Measurements from ENCODE around the gene PKM. TPM values are rescaled to one million over a fixed set of nuclear protein-coding genes. Genes with fewer than 3 reads are reported as not detected.

Gene PKM
- total RNA-seq, 1 experiment from 2014 or later, result 1,809 TPM

DNA sequence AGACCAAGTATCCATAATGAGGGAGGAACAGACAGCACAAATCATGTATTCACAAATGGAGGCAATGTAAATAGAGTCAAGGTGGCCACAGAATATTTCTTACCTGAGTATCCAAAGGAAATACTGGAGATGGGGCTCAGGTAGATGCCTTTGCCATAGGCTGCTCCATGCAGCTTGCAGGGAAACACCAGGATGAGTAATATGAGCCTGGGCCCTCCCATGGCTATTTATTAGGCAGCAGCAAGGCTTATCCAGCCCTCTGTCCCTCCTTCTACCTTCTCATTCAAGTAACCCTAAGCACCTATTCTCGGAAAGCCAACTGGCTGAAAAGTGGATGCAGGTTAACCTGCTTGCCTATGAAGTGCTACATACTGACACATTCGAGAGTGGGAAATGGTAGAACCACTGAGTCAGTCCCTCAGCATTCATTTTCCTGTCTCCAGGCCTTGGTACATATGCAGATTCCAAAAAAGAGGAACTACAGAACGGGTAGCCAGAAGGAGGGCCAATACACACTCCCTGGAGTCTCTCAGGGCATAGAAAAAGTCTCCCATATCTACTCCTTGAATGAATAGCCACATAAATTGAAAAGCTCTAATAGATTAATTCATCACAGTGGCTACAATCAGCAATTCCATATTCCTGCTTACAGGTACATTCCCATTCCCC is 18.3 kb upstream of the PKM start:
- Histone ChIP-seq H3K4me1 (replicated peaks; ENCODE audit: insufficient read depth) (no peaks in the 10 kb centered on the region), H4K20me1 (ENCODE audit: insufficient read depth) (no peaks in the 10 kb centered on the region), H3K27me3 (ENCODE audit: insufficient read depth, low read depth) (no peaks in the 10 kb centered on the region), H2AFZ (no peak overlapping the region), H3K9me3 (ENCODE audit: insufficient read depth, low read depth) (no peaks in the 10 kb centered on the region), H3F3A (ENCODE audit: insufficient read depth, low read depth) (no peaks in the 10 kb centered on the region), H3K27ac (no peak overlapping the region), H3K4me3 (no peak overlapping the region), H3K9me2 (ENCODE audit: insufficient read depth) (no peaks in the 10 kb centered on the region), H3K79me2 (ENCODE audit: low read depth) (no peaks in the 10 kb centered on the region), H3K4me2 (no peak overlapping the region), H3K36me3 (ENCODE audit: low read depth) (peaks cover 11% of the 10 kb centered on the region)
- no peak for DNase-seq
- TF ChIP-seq, protein P1, sequence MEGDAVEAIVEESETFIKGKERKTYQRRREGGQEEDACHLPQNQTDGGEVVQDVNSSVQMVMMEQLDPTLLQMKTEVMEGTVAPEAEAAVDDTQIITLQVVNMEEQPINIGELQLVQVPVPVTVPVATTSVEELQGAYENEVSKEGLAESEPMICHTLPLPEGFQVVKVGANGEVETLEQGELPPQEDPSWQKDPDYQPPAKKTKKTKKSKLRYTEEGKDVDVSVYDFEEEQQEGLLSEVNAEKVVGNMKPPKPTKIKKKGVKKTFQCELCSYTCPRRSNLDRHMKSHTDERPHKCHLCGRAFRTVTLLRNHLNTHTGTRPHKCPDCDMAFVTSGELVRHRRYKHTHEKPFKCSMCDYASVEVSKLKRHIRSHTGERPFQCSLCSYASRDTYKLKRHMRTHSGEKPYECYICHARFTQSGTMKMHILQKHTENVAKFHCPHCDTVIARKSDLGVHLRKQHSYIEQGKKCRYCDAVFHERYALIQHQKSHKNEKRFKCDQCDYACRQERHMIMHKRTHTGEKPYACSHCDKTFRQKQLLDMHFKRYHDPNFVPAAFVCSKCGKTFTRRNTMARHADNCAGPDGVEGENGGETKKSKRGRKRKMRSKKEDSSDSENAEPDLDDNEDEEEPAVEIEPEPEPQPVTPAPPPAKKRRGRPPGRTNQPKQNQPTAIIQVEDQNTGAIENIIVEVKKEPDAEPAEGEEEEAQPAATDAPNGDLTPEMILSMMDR (conservative IDR thresholded peaks at IDR 0.05), result no peak
- no peak for TF ChIP-seq EZH2 (IDR thresholded peaks at IDR 0.05; ENCODE audit: low read depth)
- POLR2A ChIA-PET (ENCODE audit: unreplicated experiment), result no interaction called here
- no TSS peak for BruUV-seq (replicated peaks)
- intact Hi-C loops (cut with micrococcal nuclease; ENCODE audit: unreplicated experiment), result no loop called here
- CTCF ChIA-PET, result no interaction called here

DNA sequence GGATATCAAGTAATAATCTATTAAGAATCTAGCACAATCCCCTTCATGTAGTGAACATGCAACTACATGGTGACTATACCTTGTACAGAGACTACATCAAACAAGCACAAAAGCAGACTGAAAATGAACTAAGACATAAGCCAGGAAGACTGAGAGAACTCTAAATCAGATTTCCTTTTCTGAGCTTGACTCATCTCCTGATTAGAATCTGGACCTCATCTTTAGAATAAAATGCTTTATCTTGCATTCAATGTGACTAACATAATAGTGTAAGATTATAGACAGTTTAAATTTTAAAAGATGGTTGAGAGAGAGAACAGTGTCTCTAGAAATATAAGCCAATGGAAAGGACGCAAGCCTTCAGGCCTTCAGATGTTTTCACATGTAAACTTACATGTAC is 17.5 kb upstream of the PKM start:
- H3K9me3 ChIP-seq (ENCODE audit: insufficient read depth, low read depth), result no peaks in the 10 kb centered on the region
- H3K27ac ChIP-seq, result no peak overlapping the region
- H3K36me3 ChIP-seq (ENCODE audit: low read depth), result peaks cover 15% of the 10 kb centered on the region
- no peaks in the 10 kb centered on the region for H3K9me2 ChIP-seq (ENCODE audit: insufficient read depth)
- H3K4me1 ChIP-seq (replicated peaks; ENCODE audit: insufficient read depth), result no peaks in the 10 kb centered on the region
- H4K20me1 ChIP-seq (ENCODE audit: insufficient read depth), result no peaks in the 10 kb centered on the region
- no peaks in the 10 kb centered on the region for H3K27me3 ChIP-seq (ENCODE audit: insufficient read depth, low read depth)
- H3K79me2 ChIP-seq (ENCODE audit: low read depth), result no peaks in the 10 kb centered on the region
- H3K4me2 ChIP-seq, result no peak overlapping the region
- no peak overlapping the region for H2AFZ ChIP-seq
- intact Hi-C loops (cut with micrococcal nuclease; ENCODE audit: unreplicated experiment), result no loop called here
- H3K4me3 ChIP-seq, result no peak overlapping the region
- no TSS peak for BruUV-seq (replicated peaks)
- ChIA-PET CTCF (no interaction called here), POLR2A (ENCODE audit: unreplicated experiment) (no interaction called here)
- DNase-seq, result no peak
- no peaks in the 10 kb centered on the region for H3F3A ChIP-seq (ENCODE audit: insufficient read depth, low read depth)
- no peak for TF ChIP-seq EZH2 (IDR thresholded peaks at IDR 0.05; ENCODE audit: low read depth)
- TF ChIP-seq, protein P1 (conservative IDR thresholded peaks at IDR 0.05), result no peak

DNA sequence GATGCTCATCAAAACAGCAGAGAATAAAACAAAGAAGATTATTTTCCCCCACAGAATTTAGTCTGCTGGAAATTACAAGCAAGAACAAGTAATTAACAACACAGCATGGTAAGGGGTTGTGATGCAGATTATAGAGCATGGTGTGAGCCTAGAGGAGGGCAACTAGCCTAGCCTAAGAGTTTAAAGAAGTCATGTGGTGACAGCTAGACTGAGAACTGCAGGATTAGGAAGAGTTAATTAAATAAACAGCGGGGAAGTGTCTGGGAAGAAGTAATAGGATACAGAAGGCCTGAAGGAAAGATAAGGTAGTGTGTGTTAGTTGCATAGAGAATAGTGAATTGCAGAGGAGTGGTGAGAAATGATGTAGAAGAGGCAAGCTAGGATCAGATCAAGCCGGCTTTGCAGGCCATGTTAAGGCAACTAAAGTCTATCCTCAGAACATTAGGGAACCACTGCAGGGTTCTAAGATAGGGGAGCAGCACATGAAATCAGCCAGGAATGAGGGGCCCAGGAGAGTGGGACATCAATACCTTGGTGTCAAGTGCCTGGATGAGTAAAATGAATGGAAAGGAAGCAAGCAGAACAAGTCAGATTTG is 11.9 kb upstream of the PKM start:
- BruUV-seq (replicated peaks), result no TSS peak
- H3K79me2 ChIP-seq (ENCODE audit: low read depth), result no peaks in the 10 kb centered on the region
- no peak for DNase-seq
- CTCF ChIA-PET, result no interaction called here
- POLR2A ChIA-PET (ENCODE audit: unreplicated experiment), result interaction anchor here (0.6 kb wide), 1 partner anchor 75 kb away, joined by 3 read pairs; no protein-coding TSS in a partner anchor
- H3K27ac ChIP-seq, result no peak overlapping the region
- no peaks in the 10 kb centered on the region for H4K20me1 ChIP-seq (ENCODE audit: insufficient read depth)
- H3K9me3 ChIP-seq (ENCODE audit: insufficient read depth, low read depth), result no peaks in the 10 kb centered on the region
- H3K4me3 ChIP-seq, result no peak overlapping the region
- peaks cover 14% of the 10 kb centered on the region for H3K4me1 ChIP-seq (replicated peaks; ENCODE audit: insufficient read depth)
- no peaks in the 10 kb centered on the region for H3K9me2 ChIP-seq (ENCODE audit: insufficient read depth)
- no peak overlapping the region for H2AFZ ChIP-seq
- intact Hi-C loops (cut with micrococcal nuclease; ENCODE audit: unreplicated experiment), result no loop called here
- H3K4me2 ChIP-seq, result no peak overlapping the region
- peaks cover 21% of the 10 kb centered on the region for H3F3A ChIP-seq (ENCODE audit: insufficient read depth, low read depth)
- TF ChIP-seq, protein P1 (conservative IDR thresholded peaks at IDR 0.05), result no peak
- TF ChIP-seq EZH2 (IDR thresholded peaks at IDR 0.05; ENCODE audit: low read depth), result no peak
- peaks cover 12% of the 10 kb centered on the region; the same call in 1 of the 2 replicates for H3K36me3 ChIP-seq (ENCODE audit: low read depth)
- H3K27me3 ChIP-seq (ENCODE audit: insufficient read depth, low read depth), result no peaks in the 10 kb centered on the region
